IMR-90 (cell line): Measurements from ENCODE around the gene STARD7.

Source experiments
- CEBPB ChIP-seq: IDR thresholded peaks from 2 replicates; pipeline ENCODE4 v1.6.1; 2012; ENCODE audit warnings: low read depth, low read length, improper control_type of control experiment
- CHD1 ChIP-seq: IDR thresholded peaks from 2 replicates; pipeline ENCODE4 v1.6.1; 2012; ENCODE audit warnings: low read depth, low read length, improper control_type of control experiment
- FOS ChIP-seq: fragments of 150-350 bp; IDR thresholded peaks from 2 replicates; pipeline ENCODE4 v1.6.1; 2016; ENCODE audit warnings: low read depth, low read length
- MAFK ChIP-seq: IDR thresholded peaks from 2 replicates; pipeline ENCODE4 v1.6.1; 2012; ENCODE audit warnings: low read depth, low read length, improper control_type of control experiment
- MXI1 ChIP-seq: IDR thresholded peaks from 2 replicates; pipeline ENCODE4 v1.6.1; 2012; ENCODE audit warnings: low read depth, mild to moderate bottlenecking, low read length, moderate library complexity, borderline replicate concordance
- POLR2A ChIP-seq: IDR thresholded peaks from 2 replicates; pipeline ENCODE4 v1.6.1; 2012; ENCODE audit warnings: mild to moderate bottlenecking, low read depth, low read length
- RAD21 ChIP-seq: IDR thresholded peaks from 2 replicates; pipeline ENCODE4 v1.6.1; 2012; ENCODE audit warnings: low read length, improper control_type of control experiment
- RCOR1 ChIP-seq: IDR thresholded peaks from 2 replicates; pipeline ENCODE4 v1.6.1; 2012; ENCODE audit warnings: mild to moderate bottlenecking, low read length, improper control_type of control experiment; ENCODE audit not compliant: insufficient replicate concordance
- RFX5 ChIP-seq: IDR thresholded peaks from 2 replicates; pipeline ENCODE4 v1.8.0; 2012; ENCODE audit warnings: low read depth, mild to moderate bottlenecking, low read length, moderate library complexity
- SMC3 ChIP-seq: fragments of 150-350 bp; IDR thresholded peaks from 2 replicates; pipeline ENCODE4 v1.6.1; 2016; ENCODE audit warnings: low read depth, mild to moderate bottlenecking, antibody characterized with exemption, low read length, moderate library complexity
- TF ChIP-seq, protein P1 (sequence below): conservative IDR thresholded peaks from 2 replicates; pipeline ENCODE4 v1.5.1; 2012; ENCODE audit warnings: mild to moderate bottlenecking, low read depth, low read length, improper control_type of control experiment
- TF ChIP-seq, protein P2 (sequence below): fragments of 150-350 bp; IDR thresholded peaks from 2 replicates; pipeline ENCODE4 v1.6.1; 2017; ENCODE audit warnings: mild to moderate bottlenecking, antibody characterized with exemption, low read length, low read depth

DNA sequence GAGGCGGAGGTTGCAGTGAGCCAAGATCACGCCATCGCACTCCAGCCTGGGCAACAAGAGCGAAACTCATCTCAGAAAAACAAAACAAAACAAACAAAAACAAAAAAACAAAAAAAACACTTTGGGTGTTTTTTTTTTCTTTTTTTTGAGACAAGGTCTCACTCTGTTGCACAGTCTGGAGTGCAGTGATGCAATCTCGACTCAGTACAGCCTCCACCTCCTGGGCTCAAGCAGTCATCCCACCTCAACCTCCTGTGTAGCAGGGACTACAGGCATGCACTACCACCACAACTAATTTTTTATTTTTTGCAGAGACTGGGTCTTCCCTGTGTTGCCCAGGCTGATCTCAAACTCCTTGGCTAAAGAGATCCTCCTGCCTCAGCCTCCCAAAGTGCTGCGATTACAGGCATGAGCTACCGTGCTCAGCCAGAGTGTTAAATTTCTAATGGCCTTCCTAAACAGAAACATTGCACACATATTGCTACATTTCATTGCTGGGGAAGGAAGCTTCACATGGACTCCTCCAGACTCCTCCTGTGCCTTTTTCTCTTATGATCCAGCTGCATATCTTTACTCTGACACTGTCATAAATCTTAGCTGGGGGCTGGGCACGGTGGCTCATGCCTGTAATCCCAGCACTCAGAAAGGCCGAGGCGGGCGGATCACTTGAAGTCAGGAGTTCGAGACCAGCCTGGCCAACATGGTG, 19.7 kb downstream of the STARD7 start:
- no peak for TF ChIP-seq MAFK
- TF ChIP-seq, protein P1, sequence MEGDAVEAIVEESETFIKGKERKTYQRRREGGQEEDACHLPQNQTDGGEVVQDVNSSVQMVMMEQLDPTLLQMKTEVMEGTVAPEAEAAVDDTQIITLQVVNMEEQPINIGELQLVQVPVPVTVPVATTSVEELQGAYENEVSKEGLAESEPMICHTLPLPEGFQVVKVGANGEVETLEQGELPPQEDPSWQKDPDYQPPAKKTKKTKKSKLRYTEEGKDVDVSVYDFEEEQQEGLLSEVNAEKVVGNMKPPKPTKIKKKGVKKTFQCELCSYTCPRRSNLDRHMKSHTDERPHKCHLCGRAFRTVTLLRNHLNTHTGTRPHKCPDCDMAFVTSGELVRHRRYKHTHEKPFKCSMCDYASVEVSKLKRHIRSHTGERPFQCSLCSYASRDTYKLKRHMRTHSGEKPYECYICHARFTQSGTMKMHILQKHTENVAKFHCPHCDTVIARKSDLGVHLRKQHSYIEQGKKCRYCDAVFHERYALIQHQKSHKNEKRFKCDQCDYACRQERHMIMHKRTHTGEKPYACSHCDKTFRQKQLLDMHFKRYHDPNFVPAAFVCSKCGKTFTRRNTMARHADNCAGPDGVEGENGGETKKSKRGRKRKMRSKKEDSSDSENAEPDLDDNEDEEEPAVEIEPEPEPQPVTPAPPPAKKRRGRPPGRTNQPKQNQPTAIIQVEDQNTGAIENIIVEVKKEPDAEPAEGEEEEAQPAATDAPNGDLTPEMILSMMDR = no peak
- TF ChIP-seq POLR2A = no peak
- TF ChIP-seq MXI1 = no peak
- no peak for TF ChIP-seq RCOR1
- TF ChIP-seq RFX5 = no peak
- TF ChIP-seq CEBPB = peak; percentile 71
- TF ChIP-seq SMC3 = no peak
- TF ChIP-seq RAD21 = no peak
- TF ChIP-seq, protein P2, sequence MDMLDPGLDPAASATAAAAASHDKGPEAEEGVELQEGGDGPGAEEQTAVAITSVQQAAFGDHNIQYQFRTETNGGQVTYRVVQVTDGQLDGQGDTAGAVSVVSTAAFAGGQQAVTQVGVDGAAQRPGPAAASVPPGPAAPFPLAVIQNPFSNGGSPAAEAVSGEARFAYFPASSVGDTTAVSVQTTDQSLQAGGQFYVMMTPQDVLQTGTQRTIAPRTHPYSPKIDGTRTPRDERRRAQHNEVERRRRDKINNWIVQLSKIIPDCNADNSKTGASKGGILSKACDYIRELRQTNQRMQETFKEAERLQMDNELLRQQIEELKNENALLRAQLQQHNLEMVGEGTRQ = no peak
- no peak for TF ChIP-seq CHD1
- no peak for TF ChIP-seq FOS
